Gastroesophageal sphincter (tissue), 4 donors: ENCODE measurements around the gene CIPC. TPM values are rescaled to one million over a fixed set of nuclear protein-coding genes. Genes with fewer than 3 reads are reported as not detected.

Source experiments
- ATAC-seq: fragments of 150-250 bp; one replicate; pipeline ENCODE4 v1.9.1; 2016; ENCODE audit warnings: mild to moderate bottlenecking, moderate library complexity
- H3K27ac ChIP-seq, 4 donors: fragments of 200-600 bp; sonication (generic) in 3 of 4; 1 replicate in 3 of 4; 2 replicates in 1 of 4; pipeline ENCODE4 v1.5.1; 2016 to 2019
- H3K27me3 ChIP-seq: fragments of 200-600 bp; sonication (generic); one replicate; pipeline ENCODE4 v1.5.1; 2019
- H3K36me3 ChIP-seq, 2 donors: fragments of 200-600 bp; sonication (generic); one replicate each; pipeline ENCODE4 v1.5.1; 2019; ENCODE audit warnings: control low read depth in 1 of 2
- H3K4me1 ChIP-seq, 3 donors: fragments of 200-600 bp; sonication (generic); 1 replicate in 2 of 3; 2 replicates in 1 of 3; pipeline ENCODE4 v1.5.1; 2016 to 2019; ENCODE audit warnings: control low read depth in 2 of 3
- H3K4me3 ChIP-seq, 2 donors: fragments of 200-600 bp; sonication (generic); one replicate each; pipeline ENCODE4 v1.5.1; 2019; ENCODE audit warnings: mild to moderate bottlenecking in 1 of 2, moderate library complexity in 1 of 2
- H3K9me3 ChIP-seq, 3 donors: fragments of 200-600 bp; sonication (generic); one replicate each; pipeline ENCODE4 v1.5.1; 2017 to 2019; ENCODE audit warnings: control low read depth in 2 of 3
- EP300 ChIP-seq: sonication (generic); formaldehyde crosslinking; IDR thresholded peaks from one replicate; pipeline ENCODE4 v1.6.1; 2017; ENCODE audit warnings: antibody characterized with exemption, mild to moderate bottlenecking
- POLR2A ChIP-seq, 2 donors: fragments of 450-650 bp; IDR thresholded peaks; one replicate each; pipeline ENCODE4 v1.6.1; 2017; ENCODE audit warnings: antibody characterized with exemption in 2 of 2, mild to moderate bottlenecking in 2 of 2, moderate library complexity in 1 of 2
- POLR2AphosphoS5 ChIP-seq: sonication (generic); formaldehyde crosslinking; IDR thresholded peaks from one replicate; pipeline ENCODE4 v1.6.1; 2017; ENCODE audit warnings: antibody characterized with exemption
- WGBS, 2 donors: methylation state at CpG; one replicate each; pipeline ENCODE4 v1.1.5; 2018; ENCODE audit warnings: low coverage in 1 of 2; 5-methylcytosine and 5-hydroxymethylcytosine counted together
- total RNA-seq, 4 donors: library from RNA; depleted of rRNA; stranded (reverse); fragments of >200 nt; gene quantifications; one replicate each; pipeline ENCODE4 v1.1.0, GENCODE V29; 2016
- TF ChIP-seq, protein P1 (sequence below), 4 experiments: fragments of 200-600 bp in 2 of 4; fragments of 450-650 bp in 2 of 4; sonication (generic) in 1 of 4; IDR thresholded peaks; one replicate each; pipeline ENCODE4 v1.5.1; 2017 to 2019; ENCODE audit warnings: antibody characterized with exemption in 4 of 4, mild to moderate bottlenecking in 2 of 4, moderate library complexity in 2 of 4

Gene CIPC
- total RNA-seq, 4 donors from 2014 or later = 49.0 to 74.1 (median 60.4) TPM

GRCh38 chr14:77092676-77093075 is 5.4 kb upstream of the CIPC start:
- no peak for ATAC-seq
- Histone ChIP-seq H3K4me3 (no peak overlapping the region), H3K9me3 (peaks cover 0 to 15% (median 0%) of the 10 kb centered on the region in 3 donors), H3K4me1 (peaks cover 0 to 12% (median 6%) of the 10 kb centered on the region in 3 donors), H3K27me3 (no peaks in the 10 kb centered on the region), H3K27ac (no peak overlapping the region), H3K36me3 (no peaks in the 10 kb centered on the region)
- TF ChIP-seq POLR2A (IDR thresholded peaks at IDR 0.05) (no peak), EP300 (no peak), POLR2AphosphoS5 (no peak)
- TF ChIP-seq, protein P1, sequence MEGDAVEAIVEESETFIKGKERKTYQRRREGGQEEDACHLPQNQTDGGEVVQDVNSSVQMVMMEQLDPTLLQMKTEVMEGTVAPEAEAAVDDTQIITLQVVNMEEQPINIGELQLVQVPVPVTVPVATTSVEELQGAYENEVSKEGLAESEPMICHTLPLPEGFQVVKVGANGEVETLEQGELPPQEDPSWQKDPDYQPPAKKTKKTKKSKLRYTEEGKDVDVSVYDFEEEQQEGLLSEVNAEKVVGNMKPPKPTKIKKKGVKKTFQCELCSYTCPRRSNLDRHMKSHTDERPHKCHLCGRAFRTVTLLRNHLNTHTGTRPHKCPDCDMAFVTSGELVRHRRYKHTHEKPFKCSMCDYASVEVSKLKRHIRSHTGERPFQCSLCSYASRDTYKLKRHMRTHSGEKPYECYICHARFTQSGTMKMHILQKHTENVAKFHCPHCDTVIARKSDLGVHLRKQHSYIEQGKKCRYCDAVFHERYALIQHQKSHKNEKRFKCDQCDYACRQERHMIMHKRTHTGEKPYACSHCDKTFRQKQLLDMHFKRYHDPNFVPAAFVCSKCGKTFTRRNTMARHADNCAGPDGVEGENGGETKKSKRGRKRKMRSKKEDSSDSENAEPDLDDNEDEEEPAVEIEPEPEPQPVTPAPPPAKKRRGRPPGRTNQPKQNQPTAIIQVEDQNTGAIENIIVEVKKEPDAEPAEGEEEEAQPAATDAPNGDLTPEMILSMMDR (IDR thresholded peaks at IDR 0.05) = no peak
- WGBS, 2 donors = 55 to 100% methylated on average over 1 to 2 of the region's 3 CpGs

DNA sequence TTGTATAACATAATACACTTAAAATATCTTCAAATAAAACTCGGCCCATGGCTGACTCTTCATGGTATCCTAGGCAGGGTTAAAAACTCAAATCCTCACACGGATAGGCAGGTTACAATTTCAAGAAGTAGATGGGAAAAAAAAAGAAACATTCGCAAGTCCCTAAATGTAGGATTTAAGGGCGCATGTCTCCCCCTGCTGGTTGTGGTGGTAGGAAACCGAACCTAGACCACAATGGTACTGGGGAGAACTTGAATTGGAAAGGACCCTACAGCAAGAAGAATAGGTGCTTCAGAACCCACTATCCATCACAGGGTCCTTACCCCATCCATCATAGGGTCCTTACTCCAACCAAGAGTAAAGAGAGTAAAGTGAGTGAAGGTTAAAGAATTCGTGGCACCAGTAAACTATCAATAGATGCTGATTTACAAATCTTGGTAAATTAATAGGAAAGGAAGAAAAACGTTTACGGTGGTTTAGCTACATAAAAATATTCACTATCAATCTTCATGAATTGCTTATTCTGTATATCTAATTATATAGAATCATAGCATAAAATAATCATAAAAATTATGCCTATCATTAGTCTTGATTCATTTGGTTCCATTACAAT is 3.3 kb upstream of the CIPC start:
- H3K27me3 ChIP-seq = no peaks in the 10 kb centered on the region
- no peaks in the 10 kb centered on the region for H3K36me3 ChIP-seq
- no peak overlapping the region for H3K27ac ChIP-seq
- H3K9me3 ChIP-seq = peaks cover 0 to 15% (median 0%) of the 10 kb centered on the region in 3 donors
- TF ChIP-seq EP300 = no peak
- TF ChIP-seq, protein P1 (IDR thresholded peaks at IDR 0.05) = peak; percentile 63 to 77 (median 66)
- H3K4me3 ChIP-seq = no peak overlapping the region
- ATAC-seq = no peak
- peaks cover 0 to 24% (median 16%) of the 10 kb centered on the region in 3 donors for H3K4me1 ChIP-seq
- WGBS, 2 donors = 3 to 21% methylated on average over 5 to 8 of the region's 8 CpGs

- no peaks in the 10 kb centered on the region for H3K36me3 ChIP-seq
- whole genome bisulfite sequencing, 2 donors = 2 to 5% methylated on average over 11 to 19 of the region's 20 CpGs
- no peaks in the 10 kb centered on the region for H3K9me3 ChIP-seq
- H3K27me3 ChIP-seq = no peaks in the 10 kb centered on the region
- no peak for ATAC-seq
- peak overlapping the region; percentile 86 to 99 (median 98) for H3K27ac ChIP-seq
- no peak for TF ChIP-seq POLR2A (IDR thresholded peaks at IDR 0.05)
- no peak for TF ChIP-seq EP300
- no peak for TF ChIP-seq POLR2AphosphoS5
- H3K4me1 ChIP-seq = peaks cover 0 to 48% (median 22%) of the 10 kb centered on the region in 3 donors
- peak overlapping the region; percentile 49 to 82 for H3K4me3 ChIP-seq
Observed at GRCh38 chr14:77097006-77097699, 905 bp upstream of the CIPC start.

GRCh38 chr14:77098529-77099353 is 683 bp downstream of the CIPC start:
- TF ChIP-seq POLR2A (IDR thresholded peaks at IDR 0.05) = peak in 1 of 2 donors; percentile 13
- TF ChIP-seq, protein P1 (IDR thresholded peaks at IDR 0.05) = no peak
- TF ChIP-seq EP300 = no peak
- peak; percentile 70 for TF ChIP-seq POLR2AphosphoS5
- peak overlapping the region; percentile 68 to 82 for H3K4me3 ChIP-seq
- H3K27me3 ChIP-seq = no peaks in the 10 kb centered on the region
- peak; percentile 27 for ATAC-seq
- 4 to 9% methylated on average over 7 to 10 of the region's 23 CpGs for WGBS, 2 donors
- peak overlapping the region; percentile 85 to 99 (median 98) for H3K27ac ChIP-seq
- H3K9me3 ChIP-seq = no peaks in the 10 kb centered on the region
- no peaks in the 10 kb centered on the region for H3K36me3 ChIP-seq
- H3K4me1 ChIP-seq = peaks cover 0 to 64% (median 28%) of the 10 kb centered on the region in 3 donors
